Liver (tissue), 9 donors: ENCODE measurements around the gene MSLN. TPM values are rescaled to one million over a fixed set of nuclear protein-coding genes. Genes with fewer than 3 reads are reported as not detected.

Experiments used
- DNase-seq: peaks from one replicate; pipeline ENCODE4 v3.0.0-alpha.2; 2017; ENCODE audit warnings: low spot score
- H3K27ac ChIP-seq, 2 donors: one replicate each; pipeline ENCODE4 v1.7.0; 2013; ENCODE audit warnings: inconsistent platforms in 2 of 2, low read length in 2 of 2, control low read depth in 1 of 2, low read depth in 1 of 2, mild to moderate bottlenecking in 1 of 2
- H3K27me3 ChIP-seq, 4 donors: one replicate each; pipeline versions ENCODE4 v1.6.1 to v1.7.0; 2013; ENCODE audit warnings: low read length in 3 of 4, inconsistent platforms in 1 of 4, mild to moderate bottlenecking in 1 of 4, moderate library complexity in 1 of 4; ENCODE audit not compliant: control insufficient read depth in 4 of 4, insufficient read depth in 4 of 4
- H3K36me3 ChIP-seq, 4 donors: one replicate each; pipeline versions ENCODE4 v1.6.1 to v1.7.0; 2013; ENCODE audit warnings: low read length in 3 of 4, mild to moderate bottlenecking in 3 of 4, low read depth in 1 of 4, moderate library complexity in 1 of 4; ENCODE audit not compliant: control insufficient read depth in 4 of 4, insufficient read depth in 3 of 4
- H3K4me1 ChIP-seq, 4 donors: one replicate each; pipeline versions ENCODE4 v1.6.1 to v1.7.0; 2013; ENCODE audit warnings: low read length in 3 of 4, mild to moderate bottlenecking in 3 of 4, moderate library complexity in 1 of 4; ENCODE audit not compliant: control insufficient read depth in 4 of 4, insufficient read depth in 4 of 4
- H3K4me3 ChIP-seq, 3 donors: one replicate each; pipeline versions ENCODE4 v1.6.1 to v1.7.0; 2013; ENCODE audit warnings: low read length in 3 of 3, control low read depth in 1 of 3, low read depth in 1 of 3, mild to moderate bottlenecking in 1 of 3
- H3K9ac ChIP-seq, 2 donors: one replicate each; pipeline ENCODE4 v1.7.0; 2013; ENCODE audit warnings: low read length in 2 of 2, mild to moderate bottlenecking in 2 of 2, moderate library complexity in 2 of 2, control low read depth in 1 of 2, low read depth in 1 of 2
- H3K9me3 ChIP-seq, 4 donors: one replicate each; pipeline versions ENCODE4 v1.6.1 to v1.7.0; 2013; ENCODE audit warnings: low read length in 3 of 4; ENCODE audit not compliant: control insufficient read depth in 4 of 4
- ATF3 ChIP-seq: IDR thresholded peaks from 2 replicates; pipeline ENCODE4 v1.6.1; 2016; ENCODE audit warnings: antibody characterized with exemption
- CTCF ChIP-seq: fragments of 150-350 bp; IDR thresholded peaks from 2 replicates; pipeline ENCODE4 v1.5.1; 2017; ENCODE audit warnings: improper control_type of control experiment, low read depth, low read length; ENCODE audit not compliant: missing input control
- EGR1 ChIP-seq, 2 donors: IDR thresholded peaks; 2 replicates each; pipeline ENCODE4 v1.6.1; 2016 to 2018; ENCODE audit warnings: antibody characterized with exemption in 2 of 2, low read depth in 2 of 2
- FOXA1 ChIP-seq: IDR thresholded peaks from 2 replicates; pipeline ENCODE4 v1.6.1; 2016; ENCODE audit warnings: antibody characterized with exemption
- FOXA2 ChIP-seq: IDR thresholded peaks from 2 replicates; pipeline ENCODE4 v1.6.1; 2016; ENCODE audit warnings: antibody characterized with exemption
- GABPA ChIP-seq, 2 donors: IDR thresholded peaks in 1 of 2; conservative IDR thresholded peaks in 1 of 2; 2 replicates each; pipeline ENCODE4 v1.6.1; 2016; ENCODE audit warnings: antibody characterized with exemption in 2 of 2, mild to moderate bottlenecking in 1 of 2, moderate library complexity in 1 of 2
- HNF4G ChIP-seq: IDR thresholded peaks from 2 replicates; pipeline ENCODE4 v1.6.1; 2016; ENCODE audit warnings: antibody characterized with exemption
- MAX ChIP-seq: IDR thresholded peaks from 2 replicates; pipeline ENCODE4 v1.6.1; 2016; ENCODE audit warnings: antibody characterized with exemption
- NR2F2 ChIP-seq: IDR thresholded peaks from 2 replicates; pipeline ENCODE4 v1.6.1; 2016; ENCODE audit warnings: antibody characterized with exemption
- RAD21 ChIP-seq, 2 donors: IDR thresholded peaks; 2 replicates each; pipeline ENCODE4 v1.6.1; 2016; ENCODE audit warnings: antibody characterized with exemption in 2 of 2, mild to moderate bottlenecking in 2 of 2
- REST ChIP-seq: IDR thresholded peaks from 2 replicates; pipeline ENCODE4 v1.6.1; 2016; ENCODE audit warnings: antibody characterized with exemption, mild to moderate bottlenecking
- RXRA ChIP-seq, 2 donors: IDR thresholded peaks; 2 replicates each; pipeline ENCODE4 v1.6.1; 2017 to 2018; ENCODE audit warnings: antibody characterized with exemption in 2 of 2, mild to moderate bottlenecking in 1 of 2
- SP1 ChIP-seq: IDR thresholded peaks from 2 replicates; pipeline ENCODE4 v1.6.1; 2018; ENCODE audit warnings: antibody characterized with exemption, mild to moderate bottlenecking
- TAF1 ChIP-seq: conservative IDR thresholded peaks from 2 replicates; pipeline ENCODE4 v1.6.1; 2016; ENCODE audit warnings: antibody characterized with exemption, mild to moderate bottlenecking
- YY1 ChIP-seq: IDR thresholded peaks from 2 replicates; pipeline ENCODE4 v1.6.1; 2016; ENCODE audit warnings: antibody characterized with exemption, mild to moderate bottlenecking
- WGBS: extraction: QIAGEN DNeasy Blood & Tissue Kit; methylation state at CpG from one replicate; pipeline ENCODE4 v1.1.7; 2013; 5-methylcytosine and 5-hydroxymethylcytosine counted together
- polyA plus RNA-seq, 2 donors: library from polyadenylated mRNA; stranded (reverse) in 1 of 2; unstranded in 1 of 2; fragments of 200-250 nt in 1 of 2; fragments of >200 nt in 1 of 2; fragmentation: Nextera tagmentation in 1 of 2; extraction: Ambion mirVana in 1 of 2; gene quantifications; one replicate each; pipeline versions ENCODE4 v1.2.1 to v1.2.3, GENCODE V29; 2013 to 2015
- total RNA-seq, 2 donors: library from RNA; depleted of rRNA; stranded (reverse); fragments of >200 nt; gene quantifications; one replicate each; pipeline ENCODE4 v1.2.3, GENCODE V29; 2014
- donor health status: healthy.
- donor health status: healthy.
- donor health status: healthy.
- donor health status: healthy.
- donor health status: healthy.

MSLN gene
- total and polyA plus RNA-seq, 4 donors, result 0.03 to 0.65 (median 0.08) TPM; not detected in 1

GRCh38 chr16:802914-803753, 42.6 kb downstream of the MSLN start:
- DNase-seq, result no peak
- H3K27me3 ChIP-seq, result peaks cover 0 to 5% (median 2%) of the 10 kb centered on the region in 4 donors
- H3K4me3 ChIP-seq, result no peak overlapping the region
- no peaks in the 10 kb centered on the region for H3K36me3 ChIP-seq
- no peak overlapping the region for H3K27ac ChIP-seq
- no peak for TF ChIP-seq RAD21 (IDR thresholded peaks at IDR 0.05)
- no peak for TF ChIP-seq FOXA2
- TF ChIP-seq TAF1, result no peak
- no peak for TF ChIP-seq NR2F2
- TF ChIP-seq FOXA1, result no peak
- TF ChIP-seq HNF4G, result no peak
- no peak for TF ChIP-seq CTCF
- TF ChIP-seq GABPA (IDR thresholded peaks at IDR 0.05 in 1 of 2, conservative IDR thresholded peaks at IDR 0.05 in 1 of 2), result no peak
- no peak for TF ChIP-seq EGR1 (IDR thresholded peaks at IDR 0.05; ENCODE audit: low read depth in 2 of 2)
- 76% methylated on average over 33 of the region's 33 CpGs for WGBS
- H3K4me1 ChIP-seq, result peaks cover 0 to 4% (median 3%) of the 10 kb centered on the region in 4 donors
- no peak overlapping the region for H3K9ac ChIP-seq
- no peaks in the 10 kb centered on the region for H3K9me3 ChIP-seq

- Histone ChIP-seq H3K36me3 (no peaks in the 10 kb centered on the region), H3K4me3 (no peak overlapping the region), H3K9me3 (no peaks in the 10 kb centered on the region), H3K4me1 (peaks cover 0 to 10% (median 5%) of the 10 kb centered on the region in 4 donors), H3K27ac (no peak overlapping the region), H3K27me3 (peaks cover 0 to 5% (median 2%) of the 10 kb centered on the region in 4 donors), H3K9ac (no peak overlapping the region)
- 52% methylated on average over 8 of the region's 8 CpGs for WGBS
- no peak for DNase-seq
- no peak for TF ChIP-seq ATF3
Measured at GRCh38 chr16:803754-804080, 43.2 kb downstream of the MSLN start.

- H3K27me3 ChIP-seq, result peaks cover 0 to 5% (median 2%) of the 10 kb centered on the region in 4 donors
- H3K9me3 ChIP-seq, result no peaks in the 10 kb centered on the region
- WGBS, result 56% methylated on average over 33 of the region's 33 CpGs
- H3K36me3 ChIP-seq, result no peaks in the 10 kb centered on the region
- H3K4me3 ChIP-seq, result no peak overlapping the region
- no peak overlapping the region for H3K27ac ChIP-seq
- H3K9ac ChIP-seq, result no peak overlapping the region
- DNase-seq, result no peak
- H3K4me1 ChIP-seq, result peaks cover 0 to 10% (median 5%) of the 10 kb centered on the region in 4 donors
- no peak for TF ChIP-seq ATF3
- TF ChIP-seq FOXA1, result no peak
- TF ChIP-seq FOXA2, result no peak
- no peak for TF ChIP-seq NR2F2
- no peak for TF ChIP-seq MAX
- TF ChIP-seq HNF4G, result no peak
- no peak for TF ChIP-seq GABPA (IDR thresholded peaks at IDR 0.05 in 1 of 2, conservative IDR thresholded peaks at IDR 0.05 in 1 of 2)
- no peak for TF ChIP-seq RXRA (IDR thresholded peaks at IDR 0.05)
- no peak for TF ChIP-seq EGR1 (IDR thresholded peaks at IDR 0.05; ENCODE audit: low read depth in 2 of 2)
- no peak for TF ChIP-seq REST
- TF ChIP-seq YY1, result no peak
- no peak for TF ChIP-seq SP1
- TF ChIP-seq CTCF, result no peak
- no peak for TF ChIP-seq RAD21 (IDR thresholded peaks at IDR 0.05)
Measured at GRCh38 chr16:804193-805048, 43.9 kb downstream of the MSLN start.
